ENCODE data around the gene CYP2W1.
"Not testable (repeated sequence)": the region's sequence is repeated elsewhere in the genome, so short reads cannot be mapped to it uniquely, and the experiment has no call there.

Gene CYP2W1, protein sequence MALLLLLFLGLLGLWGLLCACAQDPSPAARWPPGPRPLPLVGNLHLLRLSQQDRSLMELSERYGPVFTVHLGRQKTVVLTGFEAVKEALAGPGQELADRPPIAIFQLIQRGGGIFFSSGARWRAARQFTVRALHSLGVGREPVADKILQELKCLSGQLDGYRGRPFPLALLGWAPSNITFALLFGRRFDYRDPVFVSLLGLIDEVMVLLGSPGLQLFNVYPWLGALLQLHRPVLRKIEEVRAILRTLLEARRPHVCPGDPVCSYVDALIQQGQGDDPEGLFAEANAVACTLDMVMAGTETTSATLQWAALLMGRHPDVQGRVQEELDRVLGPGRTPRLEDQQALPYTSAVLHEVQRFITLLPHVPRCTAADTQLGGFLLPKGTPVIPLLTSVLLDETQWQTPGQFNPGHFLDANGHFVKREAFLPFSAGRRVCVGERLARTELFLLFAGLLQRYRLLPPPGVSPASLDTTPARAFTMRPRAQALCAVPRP

DNA sequence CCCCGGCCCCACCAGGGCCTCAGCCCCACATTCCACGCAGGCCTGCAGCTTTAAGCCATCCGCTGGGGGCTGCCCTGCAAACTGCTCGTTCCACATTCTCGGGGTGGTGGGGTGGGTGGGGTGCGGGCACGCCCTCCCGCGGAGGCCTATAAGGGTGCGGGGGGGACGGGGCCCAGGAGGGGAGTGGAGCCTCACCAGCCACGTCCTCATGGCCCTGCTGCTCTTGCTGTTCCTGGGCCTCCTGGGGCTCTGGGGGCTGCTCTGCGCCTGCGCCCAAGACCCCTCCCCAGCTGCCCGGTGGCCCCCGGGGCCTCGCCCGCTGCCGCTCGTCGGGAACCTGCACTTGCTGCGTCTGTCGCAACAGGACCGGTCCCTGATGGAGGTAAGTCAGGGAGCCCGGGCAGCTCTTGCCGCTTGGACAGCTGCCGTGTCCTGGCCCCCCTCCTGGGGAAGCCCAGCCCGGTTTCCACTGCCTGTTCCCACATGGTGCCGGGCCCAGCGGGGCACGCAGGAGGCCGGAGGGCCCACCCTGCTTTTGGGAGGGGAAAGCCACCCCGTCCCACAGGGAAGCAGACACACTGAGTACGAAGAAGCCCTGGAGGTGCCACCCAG lies at the start of gene CYP2W1:
Gene CYP2W1, plus strand, starts transcription at position 178 of the 612 bp plus-strand sequence. Its CDS starts 31 bp downstream, at position 209.
- DNase-seq (ENCODE audit: low spot score) = no peak

DNA sequence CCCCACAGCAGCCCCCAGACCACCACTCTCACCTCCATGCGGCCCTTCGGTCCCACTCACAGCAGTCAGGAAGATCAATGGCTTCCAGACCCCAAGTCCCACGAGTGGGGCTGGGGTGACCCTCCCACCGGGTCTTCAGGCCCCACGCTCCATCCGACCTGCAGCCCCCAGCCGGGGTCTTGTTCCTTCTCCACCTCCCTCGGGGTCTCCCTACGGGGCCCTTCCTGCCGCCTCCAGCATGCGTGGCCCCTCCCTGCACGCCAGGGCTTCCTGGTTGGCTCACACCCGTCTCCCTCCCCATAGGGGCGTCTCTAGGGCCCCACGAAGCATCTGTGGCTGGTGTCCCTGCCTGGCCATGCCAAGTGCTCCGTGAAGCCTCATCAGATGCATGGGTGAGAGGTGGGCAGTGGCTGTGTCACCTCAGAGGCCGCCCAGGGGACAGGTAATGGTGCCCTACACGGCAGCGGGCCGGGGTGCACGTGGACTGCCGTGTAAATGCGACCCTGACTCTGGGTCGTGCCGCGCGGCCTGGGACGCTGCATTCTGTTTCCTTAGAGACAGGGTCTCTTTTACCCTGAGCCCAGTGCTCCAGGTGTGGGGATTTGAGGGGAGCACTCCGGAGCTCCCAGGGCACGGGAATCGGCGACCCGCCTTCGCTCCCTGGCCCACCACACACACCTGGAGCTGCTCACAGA lies 48.4 kb upstream of the CYP2W1 start:
- DNase-seq (ENCODE audit: low spot score) = no peak

DNA sequence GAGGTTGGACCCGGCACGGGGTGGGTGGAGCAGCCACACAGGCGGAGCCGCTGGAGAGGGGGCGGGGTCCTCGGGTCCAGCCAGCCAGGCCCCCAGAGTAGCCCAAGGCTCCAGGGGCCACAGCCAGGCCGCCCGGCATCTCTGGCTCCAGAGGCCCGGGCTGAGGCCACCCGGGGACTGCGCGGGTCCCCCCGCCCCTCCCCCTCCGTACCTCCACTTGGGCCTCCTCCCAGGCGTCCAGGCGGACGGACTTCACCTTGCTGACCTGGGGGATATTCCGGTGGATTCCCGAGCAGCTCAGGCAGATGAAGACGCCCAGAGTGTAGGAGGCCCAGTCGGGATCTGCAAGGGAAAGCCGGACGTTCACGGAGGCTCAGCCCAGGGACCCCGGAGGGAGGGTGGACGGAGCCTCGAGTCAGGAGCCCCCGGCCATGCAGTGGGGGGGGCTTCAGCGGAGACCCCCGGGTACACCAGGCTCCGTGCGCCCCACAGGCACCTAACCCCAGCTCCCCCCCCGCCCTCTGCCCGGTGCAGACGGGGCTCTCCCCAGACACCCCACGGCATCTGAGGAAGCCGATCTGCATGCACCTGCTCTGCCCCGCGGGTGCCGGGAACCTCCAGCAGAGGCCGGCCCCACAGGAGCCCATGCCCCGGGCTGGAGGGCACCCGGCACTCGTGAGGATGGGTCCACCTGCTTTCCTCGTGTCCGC lies 47.7 kb upstream of the CYP2W1 start:
- no peak for DNase-seq (ENCODE audit: low spot score)

DNA sequence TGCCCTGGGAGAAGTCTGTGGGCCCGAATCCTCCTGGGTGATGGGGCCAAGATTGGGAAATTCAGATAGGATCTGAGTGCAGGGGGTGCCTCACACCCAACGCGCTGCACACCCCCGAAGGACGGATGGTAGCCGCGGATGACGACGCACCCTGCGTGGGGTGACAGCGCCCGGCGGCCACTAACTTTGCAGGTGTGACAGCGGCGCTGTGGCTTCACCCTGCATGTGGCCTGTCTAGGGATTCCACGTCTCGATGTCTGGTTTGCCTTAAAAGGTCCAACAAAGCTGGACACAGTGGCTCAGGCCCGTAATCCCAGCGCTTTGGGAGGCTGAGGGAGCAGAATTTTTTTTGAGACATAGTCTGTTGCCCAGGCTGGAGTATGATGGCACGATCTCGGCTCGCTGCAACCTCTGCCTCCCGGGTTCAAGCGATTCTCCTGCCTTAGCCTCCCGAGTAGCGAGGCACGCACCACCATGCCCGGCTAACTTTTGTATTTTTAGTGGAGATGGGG lies 47.1 kb upstream of the CYP2W1 start:
- DNase-seq (ENCODE audit: low spot score) = no peak

DNA sequence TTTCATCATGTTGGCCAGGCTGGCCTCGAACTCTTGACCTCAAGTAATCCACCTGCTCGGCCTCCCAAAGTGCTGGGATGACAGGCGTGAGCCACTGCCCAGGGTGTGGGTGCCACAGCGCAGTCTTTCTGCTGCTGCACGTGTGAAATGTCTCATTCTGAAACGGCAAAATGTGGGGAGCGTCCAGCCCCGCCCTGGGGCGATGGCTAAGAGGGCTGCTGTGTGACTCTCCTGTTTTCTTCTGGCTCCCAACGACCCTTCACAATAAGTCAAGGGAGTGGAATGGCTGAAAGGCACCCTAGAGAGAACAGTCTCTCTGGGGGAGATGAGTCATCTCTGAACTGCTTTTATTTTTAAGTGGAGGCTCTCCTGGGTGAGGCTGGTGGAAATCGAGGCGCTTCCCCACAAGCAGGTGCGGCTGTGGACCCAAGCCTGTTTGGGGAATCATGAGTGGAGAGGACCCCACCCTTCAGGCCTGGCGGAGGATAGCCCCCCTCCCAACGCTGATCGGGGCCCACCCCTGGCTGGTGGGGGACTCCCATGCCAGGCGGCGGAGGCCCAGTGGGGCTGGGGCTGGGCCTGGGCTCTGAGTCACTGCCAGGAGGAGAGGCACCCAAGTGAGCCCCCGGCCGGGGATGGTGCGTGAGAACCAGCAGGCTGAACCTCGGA lies 46.5 kb upstream of the CYP2W1 start:
- peak; percentile 45 for DNase-seq (ENCODE audit: low spot score)

DNA sequence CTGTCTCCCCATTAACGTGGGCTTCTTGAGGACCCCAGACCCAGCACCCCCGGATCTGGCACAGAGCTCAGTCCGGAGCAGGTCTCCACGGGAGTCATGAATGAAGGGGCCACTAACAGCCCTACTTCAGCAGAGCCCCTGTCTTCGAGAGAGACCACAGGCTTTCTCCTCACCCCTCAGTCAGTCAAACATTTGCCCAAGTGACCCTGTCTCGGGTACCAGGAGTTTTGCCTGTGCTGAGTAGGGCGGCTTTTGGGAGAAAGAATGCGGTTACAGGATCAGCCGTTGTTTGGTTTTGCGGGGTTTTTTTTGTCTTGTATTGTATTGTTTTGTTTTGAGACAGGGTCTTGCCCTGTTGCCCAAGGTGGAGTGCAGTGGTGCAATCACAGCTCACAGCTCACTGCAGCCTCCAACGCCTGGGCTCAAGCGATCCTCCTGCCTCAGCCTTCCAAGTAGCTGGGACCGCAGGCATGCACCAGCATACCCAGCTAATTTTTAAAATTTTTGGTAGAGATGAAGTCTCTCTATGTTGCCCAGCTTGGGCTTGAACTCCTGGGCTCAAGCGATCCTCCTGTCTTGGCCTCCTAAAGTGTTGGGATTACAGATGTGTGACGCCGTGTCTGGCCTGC lies 45.0 kb upstream of the CYP2W1 start:
- no peak for DNase-seq (ENCODE audit: low spot score)

DNA sequence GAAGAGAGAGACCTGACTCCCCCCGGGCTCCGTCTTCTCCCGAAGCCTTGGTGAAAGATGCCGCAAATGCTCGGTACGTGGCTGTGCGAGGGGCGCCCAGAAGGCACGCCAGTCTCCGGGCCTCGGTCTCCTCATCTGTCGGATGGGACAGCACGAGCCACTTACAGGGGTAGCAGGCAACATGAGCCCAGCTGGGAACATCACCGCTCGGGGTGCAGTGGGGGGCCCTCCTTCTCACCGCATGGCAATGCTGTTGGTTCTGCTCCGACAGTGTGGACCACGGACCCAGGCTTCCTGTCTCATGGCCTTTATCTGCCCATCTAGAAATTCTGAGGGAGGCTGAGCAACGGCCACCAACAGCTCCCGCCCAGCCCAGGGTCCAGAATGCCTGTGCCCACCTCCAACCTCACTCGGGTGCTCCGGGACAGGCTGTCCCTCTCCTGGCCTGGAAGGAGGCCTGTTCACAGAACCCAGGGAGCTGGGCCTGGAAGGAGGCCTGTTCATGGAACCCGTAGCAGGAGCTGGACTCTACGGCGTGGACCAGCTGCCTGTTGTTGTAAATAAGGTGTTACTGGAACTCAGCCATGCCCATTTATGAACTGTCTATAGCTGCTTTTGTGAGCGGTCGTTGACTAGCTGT lies 44.3 kb upstream of the CYP2W1 start:
- DNase-seq (ENCODE audit: low spot score) = no peak

DNA sequence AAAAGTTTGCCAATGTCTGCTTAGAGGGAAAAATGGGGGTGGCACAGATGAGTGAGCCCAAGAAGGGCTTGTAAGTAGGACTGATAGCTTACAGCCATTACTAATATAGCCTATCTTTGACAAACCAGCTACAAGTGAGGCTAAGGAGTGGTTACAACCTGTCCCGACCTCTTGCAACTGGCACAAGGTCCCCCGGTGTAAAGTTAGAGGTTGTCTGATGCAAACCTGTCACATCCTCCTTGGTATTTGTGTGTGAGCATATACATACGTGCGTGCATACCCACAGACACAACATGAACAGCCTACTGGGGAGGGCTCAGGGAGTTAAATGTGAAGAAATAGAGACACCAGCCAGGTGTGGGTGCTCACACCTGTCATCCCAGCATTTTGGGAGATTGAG lies 43.1 kb upstream of the CYP2W1 start:
- DNase-seq (ENCODE audit: low spot score) = no peak

DNA sequence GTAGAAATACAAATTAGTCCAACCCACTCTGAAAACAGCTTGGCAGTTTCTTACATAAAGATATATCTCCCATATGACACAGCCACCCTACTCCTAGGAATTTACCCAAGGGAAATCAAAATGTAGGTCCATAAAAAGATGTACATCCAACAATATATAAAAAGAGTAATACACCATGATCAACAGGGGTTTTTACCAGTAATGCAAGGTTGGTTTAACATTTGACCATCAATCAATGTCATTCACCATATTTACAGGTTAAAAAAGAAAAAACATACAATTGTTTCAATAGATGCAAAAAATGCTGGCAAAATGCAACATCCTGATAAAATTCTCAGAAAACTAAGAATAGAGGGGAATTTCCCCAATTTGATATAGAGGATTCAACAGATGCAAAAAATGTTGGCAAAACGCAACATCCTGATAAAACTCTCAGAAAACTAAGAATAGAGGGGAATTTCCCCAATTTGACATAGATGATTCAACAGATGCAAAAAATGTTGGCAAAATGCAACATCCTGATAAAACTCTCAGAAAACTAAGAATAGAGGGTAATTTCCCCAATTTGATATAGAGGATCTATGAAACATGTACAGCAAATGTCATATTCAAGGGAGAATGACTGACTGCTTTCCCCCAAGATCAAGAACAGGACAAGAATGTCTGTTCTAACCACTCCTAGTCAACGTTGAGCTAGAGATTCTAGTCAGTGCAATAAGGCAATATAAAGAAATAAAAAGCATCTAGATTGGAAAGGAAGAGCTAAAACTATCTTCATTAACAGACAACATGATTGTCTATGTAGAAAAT lies 42.2 kb upstream of the CYP2W1 start:
- no peak for DNase-seq (ENCODE audit: low spot score)

DNA sequence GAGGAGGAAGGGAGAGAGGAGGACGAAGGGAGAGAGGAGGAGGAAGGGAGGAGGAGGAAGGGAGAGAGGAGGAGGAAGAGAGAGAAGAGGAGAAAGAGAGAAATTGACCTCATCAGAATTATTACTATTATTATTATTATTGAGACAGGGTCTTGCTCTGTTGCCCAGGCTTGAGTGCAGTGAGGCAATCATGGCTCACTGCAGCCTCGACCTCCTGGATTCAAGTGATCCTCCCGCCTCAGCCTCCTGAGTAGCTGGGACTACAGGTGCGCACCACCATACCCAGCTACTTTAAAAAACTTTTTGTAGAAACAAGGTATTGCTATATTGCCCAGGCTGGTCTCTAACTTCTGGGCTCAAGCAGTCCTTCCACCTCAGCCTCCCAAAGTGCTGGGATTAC lies 39.2 kb upstream of the CYP2W1 start:
- not testable (repeated sequence) for DNase-seq (ENCODE audit: low spot score)

DNA sequence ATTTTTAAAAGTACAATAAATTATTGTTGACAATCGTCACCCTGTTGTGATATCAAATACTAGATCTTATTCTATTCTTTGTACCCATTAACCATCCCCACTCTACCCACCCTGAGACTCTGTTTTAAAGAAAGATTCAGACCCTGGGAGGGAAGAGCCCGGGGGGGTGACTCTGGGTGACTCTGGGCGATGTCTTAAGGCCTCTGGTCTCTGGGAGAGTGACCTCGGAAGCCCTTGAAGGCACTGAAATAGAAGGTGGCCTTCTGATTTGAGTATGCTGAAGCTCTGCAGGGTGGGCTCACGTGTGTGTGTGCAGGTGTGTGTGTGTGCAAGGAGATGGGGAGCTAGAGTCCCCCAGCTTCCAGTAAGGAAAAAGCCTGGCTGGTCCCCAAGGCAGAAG lies 38.2 kb upstream of the CYP2W1 start:
- DNase-seq (ENCODE audit: low spot score) = no peak

DNA sequence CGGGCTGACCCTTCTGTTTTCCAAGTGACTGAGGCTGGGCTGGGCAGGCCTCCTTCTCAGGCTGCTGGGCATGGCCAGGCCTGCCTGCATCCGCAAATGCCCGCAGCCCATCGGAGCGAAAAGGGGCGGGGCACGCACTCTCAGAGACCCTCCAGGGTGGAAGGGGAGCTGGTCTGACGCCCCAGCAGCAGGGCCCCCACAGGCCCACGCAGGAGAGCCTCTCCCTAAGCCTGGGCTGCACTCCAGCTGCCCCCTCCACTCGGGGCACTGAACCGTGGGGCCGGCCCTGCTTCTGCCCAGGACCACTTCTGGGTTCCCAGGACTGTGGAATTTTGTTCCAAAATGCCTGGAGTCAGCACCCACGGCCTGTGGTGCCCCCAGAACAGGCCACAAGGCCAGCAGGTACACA lies 37.8 kb upstream of the CYP2W1 start:
- DNase-seq (ENCODE audit: low spot score) = peak; percentile 60

DNA sequence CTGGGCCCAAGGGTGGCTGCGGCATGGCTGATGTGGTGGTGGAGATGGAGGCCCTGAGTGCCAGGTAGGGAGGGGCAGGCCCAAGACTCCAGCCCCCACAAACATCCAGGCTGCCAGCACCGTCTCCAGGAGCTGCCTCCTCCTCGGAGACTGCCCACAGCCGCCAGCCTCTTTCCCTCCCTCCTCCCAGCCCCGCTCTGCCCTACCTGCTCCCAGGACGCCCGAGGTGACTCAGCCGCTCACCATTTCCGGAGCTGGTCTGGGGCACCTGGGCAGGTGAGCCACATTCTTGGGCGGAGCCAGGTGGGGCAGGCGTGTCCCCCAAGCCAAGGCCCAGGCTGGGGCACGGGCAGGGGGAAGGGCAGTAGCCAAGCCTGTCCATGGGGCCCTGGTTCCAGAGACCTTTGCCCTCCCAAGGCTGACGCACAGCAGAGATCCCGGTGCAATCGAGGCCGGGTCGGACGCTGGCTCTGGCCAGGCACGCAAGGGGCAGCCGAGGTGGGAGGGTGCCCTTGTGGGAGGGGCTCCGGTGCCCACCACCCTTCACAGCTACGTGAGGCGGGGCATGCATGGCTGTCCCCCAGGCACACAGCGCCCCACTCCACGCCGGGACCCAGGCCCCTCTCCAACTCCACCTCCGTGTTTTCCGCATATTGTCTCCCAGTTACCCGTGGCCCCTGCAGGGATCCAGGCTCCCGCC lies 37.3 kb upstream of the CYP2W1 start:
- DNase-seq (ENCODE audit: low spot score) = peak; percentile 96

DNA sequence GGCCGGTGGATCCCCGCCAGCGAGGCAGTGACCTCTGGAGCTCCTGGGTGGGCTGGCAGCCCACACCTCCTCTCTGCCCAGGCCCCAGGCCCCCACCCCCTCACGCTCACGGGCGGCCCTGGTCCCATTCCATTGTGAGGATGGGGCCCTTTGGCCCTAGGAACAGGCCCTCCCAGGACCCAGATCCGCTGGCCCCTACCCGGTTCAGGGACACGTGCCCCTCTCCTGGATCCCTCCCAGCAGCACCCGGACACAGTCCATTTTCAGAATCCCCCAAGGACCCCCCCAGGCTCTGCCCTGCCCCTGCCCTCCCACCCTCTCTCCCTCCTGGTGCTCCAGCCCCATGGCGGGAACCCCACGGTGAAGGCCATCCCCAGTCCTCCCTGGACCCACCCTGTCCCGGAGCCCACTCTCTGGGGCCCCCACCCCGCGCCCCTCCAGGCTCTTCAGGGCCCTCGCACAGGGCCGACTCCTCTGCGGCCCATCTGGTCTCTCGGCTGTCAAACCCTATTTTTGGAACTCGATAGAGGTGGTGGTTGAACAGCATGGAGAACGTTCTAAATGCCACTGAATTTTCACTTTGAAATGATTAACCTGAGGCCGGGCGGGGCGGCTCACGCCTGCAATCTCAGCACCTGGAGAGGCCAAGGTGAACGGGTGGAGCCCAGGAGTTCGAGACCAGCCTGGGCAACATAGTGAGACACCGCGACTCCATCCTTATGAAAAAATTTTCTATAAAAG lies 36.6 kb upstream of the CYP2W1 start:
- DNase-seq (ENCODE audit: low spot score) = peak; percentile 43

DNA sequence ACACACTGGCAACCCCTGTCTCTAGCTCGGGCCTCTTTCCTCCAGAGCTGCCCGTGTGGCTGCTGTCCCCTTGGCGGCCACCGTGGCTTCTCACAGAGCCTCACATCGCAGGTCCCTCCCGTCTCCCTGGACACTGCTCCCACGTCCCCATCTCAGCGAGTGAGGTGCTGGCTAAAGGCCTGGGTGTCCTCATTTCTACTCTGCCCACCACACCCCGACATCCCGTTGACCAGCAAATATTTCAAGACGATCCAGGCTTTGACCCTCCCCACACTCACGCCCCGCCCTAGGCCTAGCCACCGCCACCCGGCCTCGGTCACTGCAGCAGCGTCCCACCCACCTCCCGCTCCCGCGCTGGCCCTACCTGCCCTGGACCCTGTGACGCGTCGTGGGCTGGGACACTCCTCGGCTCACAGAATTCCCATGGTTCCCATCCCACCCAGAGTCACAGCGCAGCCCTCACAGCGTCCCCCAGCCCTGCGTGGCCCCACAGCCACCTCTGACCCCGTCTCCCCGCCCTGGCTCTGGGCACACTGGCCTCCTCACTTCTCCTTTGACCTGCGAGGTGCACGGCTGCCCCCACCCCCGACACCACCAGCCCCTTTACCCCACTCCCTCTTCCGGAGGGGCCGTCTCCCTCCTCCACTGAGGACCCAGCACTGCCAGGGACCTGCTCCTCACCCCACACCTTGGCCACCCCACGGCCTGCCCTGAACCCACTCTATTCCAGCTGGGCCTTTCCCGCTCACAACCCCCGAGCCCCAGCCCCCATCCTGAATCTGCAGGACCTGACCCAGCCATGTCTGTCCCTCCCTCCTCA lies 35.4 kb upstream of the CYP2W1 start:
- no peak for DNase-seq (ENCODE audit: low spot score)

DNA sequence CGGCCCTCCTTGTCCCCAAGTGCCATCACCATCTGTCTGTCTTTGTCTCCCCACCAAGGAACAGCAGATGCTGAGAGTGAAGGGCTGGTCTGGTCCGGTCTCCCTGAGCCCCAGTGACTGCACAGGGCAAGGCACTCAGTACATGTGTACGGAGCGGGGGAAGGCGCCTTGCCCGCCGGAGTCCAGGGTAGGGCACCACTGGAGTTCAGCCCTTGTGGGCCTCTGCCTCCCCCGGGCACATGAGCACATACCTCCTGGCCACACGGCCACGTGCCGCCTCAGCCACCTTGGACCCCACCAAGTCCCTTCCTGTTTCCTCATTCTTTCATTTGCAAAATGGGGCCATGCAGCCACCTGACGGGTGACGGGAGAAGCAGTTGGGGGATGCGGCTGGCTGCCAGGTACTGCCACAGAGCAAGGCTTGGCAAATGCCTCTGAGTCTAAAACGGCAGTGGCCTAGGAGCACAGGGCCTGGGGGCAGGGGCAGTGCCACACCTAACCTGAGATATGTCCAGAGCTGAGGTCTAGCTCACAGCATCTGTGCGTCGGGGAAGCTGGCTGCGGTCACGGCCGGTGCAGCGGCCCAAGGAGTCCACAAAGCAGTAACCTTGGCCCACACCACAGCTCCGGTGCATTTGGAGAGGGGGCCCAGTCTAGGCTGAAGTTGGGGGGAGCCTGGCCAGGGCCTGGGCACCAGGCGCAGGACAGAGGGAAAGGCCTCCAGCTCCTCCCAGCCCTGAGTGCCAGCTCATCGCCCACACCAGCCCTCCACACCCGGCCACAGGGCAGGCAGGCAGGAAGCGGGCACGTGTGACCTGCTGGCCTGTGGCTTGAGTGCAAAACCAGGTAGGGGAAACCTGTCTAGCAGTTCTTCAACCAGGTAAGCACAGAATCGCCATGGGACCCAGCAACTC lies 33.7 kb upstream of the CYP2W1 start:
- DNase-seq (ENCODE audit: low spot score) = peak; percentile 73
